GM18868 (cell line): ENCODE measurements around the gene EBP.

Experiments
- ATAC-seq: cut with Tn5 transposase; IDR thresholded peaks from one replicate; pipeline ENCODE4 v1.9.1; 2021; ENCODE audit warnings: mild to moderate bottlenecking, moderate library complexity; ENCODE audit not compliant: unreplicated experiment

EBP gene

GRCh38 chrX:48574270-48575266, 53.0 kb downstream of the EBP start, which contains the start of gene RBM3:
TSS of gene RBM3 (plus strand) at chrX:48574484. CDS start at chrX:48575181, 697 bp downstream.
- ATAC-seq: peak; percentile 82

GRCh38 chrX:48575642-48576041, 54.0 kb downstream of the EBP start:
- ATAC-seq: no peak

GRCh38 chrX:48576108-48576507, 54.5 kb downstream of the EBP start:
- no peak for ATAC-seq
